NCI-H226 (cell line): ENCODE data around the gene STARD10.
A peak's percentile ranks its signal among the peaks of the same experiment; 100 is the strongest.
"Not testable (repeated sequence)": the region's sequence is repeated elsewhere in the genome, so short reads cannot be mapped to it uniquely, and the experiment has no call there.

Source experiments
- DNase-seq: peaks from one replicate; pipeline ENCODE4 v3.0.0-alpha.2; 2015

Gene STARD10

DNA sequence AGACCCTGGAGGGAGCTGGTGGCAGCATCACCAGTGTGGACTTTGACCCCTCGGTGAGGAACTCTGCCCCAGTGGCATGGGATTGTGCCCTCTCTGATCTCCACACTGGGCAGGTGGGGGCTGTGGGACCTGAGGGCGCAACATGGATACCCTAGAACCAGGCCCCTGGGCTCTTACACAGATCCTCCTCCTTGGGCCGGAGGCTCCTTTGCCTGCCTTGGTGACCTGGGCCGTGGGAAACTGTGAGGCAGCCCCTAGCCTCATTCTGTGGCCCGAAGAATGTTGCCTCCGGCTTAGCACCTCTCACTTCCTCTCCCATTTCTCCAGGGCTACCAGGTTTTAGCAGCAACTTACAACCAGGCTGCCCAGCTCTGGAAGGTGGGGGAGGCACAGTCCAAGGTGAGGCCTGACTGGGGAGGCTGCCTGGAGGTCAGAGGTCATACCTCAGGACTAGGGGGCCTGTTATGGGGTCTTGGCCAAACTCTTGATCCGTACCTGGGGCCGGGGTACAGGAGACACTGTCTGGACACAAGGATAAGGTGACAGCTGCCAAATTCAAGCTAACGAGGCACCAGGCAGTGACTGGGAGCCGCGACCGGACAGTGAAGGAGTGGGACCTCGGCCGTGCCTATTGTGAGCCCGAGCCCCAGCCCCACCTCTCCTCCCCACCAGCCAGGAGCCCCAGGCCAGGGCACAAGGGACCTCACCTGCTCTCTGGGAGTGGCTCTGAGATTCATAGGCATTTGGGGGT lies 32.5 kb upstream of the STARD10 start:
- no peak for DNase-seq

DNA sequence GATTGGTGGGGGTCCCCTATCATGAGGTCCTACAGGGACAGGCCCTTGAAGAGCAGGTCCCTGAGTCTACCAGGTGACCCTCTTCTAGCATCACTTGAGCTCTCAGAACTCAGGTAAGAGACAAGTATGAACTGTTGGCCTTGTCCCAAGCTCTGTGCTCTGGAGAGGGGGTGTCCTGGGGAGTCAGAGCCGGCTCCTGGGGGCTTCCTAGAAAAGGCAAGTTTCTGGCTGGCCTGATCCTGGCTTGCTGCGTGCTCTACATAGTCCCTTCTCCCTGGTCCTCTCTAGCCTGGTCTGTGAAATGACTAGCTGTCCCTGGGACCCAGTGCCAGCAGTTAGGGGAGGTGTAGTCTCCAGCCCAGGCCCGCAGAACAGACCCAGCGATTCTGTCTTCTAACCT lies 31.8 kb upstream of the STARD10 start:
- DNase-seq, result no peak

DNA sequence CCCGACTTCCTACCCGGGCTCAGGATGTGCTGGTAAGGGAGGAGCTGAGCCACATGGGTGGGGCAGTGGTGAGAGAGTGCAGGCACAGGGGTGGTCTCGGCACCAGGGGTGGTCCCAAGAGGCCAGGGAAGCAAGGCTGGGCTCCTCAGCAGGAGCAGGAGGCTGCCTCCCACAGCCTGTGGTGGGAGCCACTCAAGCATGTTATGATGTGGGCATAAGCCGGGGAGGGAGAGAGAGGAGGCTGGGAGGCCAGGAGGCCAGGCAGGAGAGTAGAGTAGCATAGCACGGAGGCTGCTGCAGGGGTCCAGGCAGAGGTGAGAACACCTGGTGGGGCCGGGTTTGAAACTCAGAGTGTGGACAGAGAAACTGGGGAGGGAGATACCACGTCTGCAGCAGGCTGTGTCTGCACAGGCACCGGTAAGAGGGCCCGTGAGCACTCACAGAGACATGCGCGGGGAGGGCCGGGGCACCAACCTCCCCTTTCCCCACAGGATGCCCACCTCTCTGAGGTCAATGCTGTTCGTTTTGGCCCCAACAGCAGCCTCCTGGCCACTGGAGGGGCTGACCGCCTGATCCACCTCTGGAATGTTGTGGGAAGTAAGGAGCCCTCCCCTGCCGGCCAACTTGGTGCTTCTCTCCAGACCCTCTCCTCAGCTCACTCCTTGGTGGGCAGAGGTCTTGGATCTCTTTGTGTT lies 31.1 kb upstream of the STARD10 start:
- DNase-seq, result no peak

DNA sequence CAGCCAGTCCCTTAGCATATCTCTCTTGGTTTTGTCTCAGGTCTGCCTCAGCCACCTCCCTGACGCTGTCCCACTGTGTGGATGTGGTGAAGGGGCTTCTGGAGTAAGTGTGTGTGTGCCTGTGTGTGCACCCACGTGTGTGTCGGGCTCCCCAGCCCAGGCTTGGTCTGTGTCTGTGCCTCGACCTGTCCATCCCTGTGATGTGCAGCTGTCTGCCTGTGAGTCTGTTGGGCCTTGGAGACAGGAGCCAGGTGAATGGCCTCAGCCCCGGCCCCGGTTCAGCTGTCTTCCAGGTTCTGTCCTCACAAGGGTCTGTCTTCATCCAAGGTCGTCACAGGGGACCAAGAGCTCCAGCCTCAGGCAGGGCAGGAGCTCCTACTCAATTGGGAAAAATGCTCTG lies 30.2 kb upstream of the STARD10 start:
- no peak for DNase-seq

DNA sequence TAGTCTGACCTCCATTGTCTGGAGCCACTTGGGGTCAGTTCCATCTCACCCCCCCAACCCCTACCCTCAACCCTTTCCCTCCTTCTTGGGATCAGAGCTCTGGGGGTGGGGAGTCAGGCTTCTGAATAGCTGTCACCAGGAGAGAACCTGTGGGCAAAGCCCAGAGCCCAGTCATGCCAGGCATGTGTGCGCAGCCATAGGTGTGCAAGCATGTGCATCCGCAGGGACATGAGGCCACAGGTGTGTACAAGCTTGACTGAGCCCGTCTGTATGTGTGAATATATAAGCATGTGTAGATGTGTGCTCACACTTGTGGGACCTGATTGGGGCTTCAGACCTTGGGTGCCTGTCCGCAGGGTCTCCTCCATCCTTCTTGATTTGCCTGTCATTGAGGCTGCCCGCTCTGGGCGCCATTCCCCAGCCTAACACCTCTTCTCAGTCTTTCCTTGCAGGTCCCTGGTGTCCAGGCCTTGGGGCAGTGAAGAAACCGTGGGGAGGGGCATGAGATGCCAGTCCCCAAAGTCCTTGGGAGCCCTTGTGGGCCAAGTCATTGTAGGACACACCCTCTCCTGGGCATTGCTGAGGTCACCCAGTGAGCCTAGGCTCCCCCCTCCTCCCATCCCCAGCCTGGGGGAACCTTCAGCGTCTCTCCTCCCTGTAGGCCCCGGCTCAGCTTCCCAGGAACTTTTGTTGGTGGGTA lies 29.4 kb upstream of the STARD10 start:
- no peak for DNase-seq

DNA sequence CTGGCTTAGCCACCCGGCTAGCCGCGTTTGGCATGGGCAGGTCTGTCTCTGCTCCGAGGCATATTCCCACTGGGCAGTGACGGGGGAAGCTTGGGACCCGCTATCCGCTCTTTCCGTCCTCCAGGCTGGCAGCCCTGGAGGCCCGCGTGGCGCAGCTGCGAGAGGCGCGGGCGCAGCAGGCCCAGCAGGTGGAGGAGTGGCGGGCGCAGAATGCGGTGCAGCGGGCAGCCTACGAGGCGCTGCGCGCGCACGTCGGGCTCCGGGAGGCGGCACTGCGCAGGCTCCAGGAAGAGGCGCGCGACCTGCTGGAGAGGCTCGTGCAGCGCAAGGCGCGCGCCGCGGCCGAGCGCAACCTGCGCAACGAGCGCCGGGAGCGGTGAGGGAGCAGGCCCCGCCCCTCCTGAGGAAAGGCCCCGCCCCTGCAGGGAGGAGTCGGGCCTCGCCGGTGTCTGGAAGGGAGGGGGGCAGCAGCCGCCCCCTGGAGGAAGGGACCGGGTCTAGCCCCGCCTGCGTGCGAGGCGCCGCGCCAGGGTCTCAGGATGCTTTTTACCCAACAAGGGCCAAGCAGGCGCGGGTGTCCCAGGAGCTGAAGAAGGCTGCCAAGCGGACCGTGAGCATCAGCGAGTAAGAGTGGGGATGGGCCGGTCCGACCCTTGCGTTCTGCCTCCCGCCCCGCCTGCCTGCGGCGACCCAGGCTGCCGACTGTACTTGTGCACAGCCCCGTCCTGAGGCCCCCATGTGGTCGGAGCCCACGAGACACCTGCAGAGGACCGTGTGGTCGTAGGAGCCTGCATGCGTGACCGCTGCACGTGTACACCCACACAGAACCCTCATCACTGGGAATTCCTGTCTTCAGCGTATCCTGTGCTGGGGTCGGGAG lies 28.3 kb upstream of the STARD10 start:
- DNase-seq, result peak; percentile 84

DNA sequence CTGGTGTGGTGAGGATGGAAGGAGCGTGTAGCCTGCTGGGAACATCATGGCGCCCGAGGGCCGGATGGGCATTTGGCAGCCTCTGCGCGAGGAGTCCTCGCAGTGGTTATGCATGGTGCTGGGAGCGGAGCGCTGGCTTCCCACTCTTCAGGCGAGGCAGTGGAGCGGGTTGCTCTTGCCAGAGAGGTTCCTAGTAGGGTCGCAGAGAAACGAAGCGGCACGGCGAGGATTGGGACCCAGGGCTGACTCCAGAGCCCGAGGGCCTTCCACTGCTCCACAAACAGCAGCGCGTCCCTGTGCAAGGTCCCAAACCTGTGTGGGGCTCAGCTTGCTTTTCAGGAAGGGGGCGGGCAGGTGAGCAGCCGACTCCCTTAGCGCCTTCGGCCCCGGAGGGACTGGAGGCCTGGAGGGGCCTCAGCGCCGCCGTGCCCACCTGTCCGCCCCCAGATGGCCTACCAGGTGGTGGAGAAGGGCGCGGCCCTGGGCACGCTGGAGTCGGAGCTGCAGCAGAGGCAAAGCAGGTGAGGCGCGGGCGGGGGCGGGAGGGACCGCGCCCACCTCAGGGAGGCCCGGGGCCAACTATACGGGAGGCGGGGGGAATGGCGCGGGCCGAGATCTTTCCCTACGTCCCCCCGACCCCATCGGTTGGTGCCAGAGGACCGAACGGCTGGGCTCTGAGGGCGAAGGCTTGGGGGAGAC lies 27.5 kb upstream of the STARD10 start:
- DNase-seq, result no peak

DNA sequence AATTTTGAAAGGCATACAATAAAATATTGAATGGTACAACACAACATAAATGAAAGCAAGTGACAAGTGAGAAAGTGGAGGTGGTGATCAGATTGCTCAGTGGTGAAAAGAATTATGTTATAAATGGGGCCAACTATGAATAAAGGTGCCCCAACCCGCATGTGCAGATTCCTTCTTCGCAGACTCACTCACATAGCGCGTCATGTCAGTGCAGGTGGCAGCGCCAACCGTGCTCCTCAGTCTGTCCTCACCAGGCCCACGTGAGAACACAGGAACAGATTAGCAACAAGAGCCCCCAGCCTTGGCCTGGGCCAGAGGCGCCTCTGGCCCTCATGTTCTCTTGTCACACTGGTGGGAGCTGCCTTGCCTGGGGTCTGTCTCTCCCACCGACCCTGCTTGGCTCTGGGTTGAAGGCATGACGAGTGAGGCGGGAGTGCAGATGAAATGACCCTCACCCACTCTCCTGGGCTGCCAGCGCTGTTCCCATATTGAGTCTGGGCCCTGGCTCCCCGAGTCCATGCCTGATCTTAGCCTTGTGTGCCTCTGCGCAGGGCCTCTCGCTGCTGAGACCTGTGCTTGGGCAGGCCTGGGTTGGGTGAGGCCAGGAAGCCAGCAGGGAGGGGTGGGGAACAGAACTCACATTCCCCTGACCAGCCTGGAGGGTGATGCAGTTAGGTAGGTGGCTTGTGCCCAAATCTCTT lies 26.7 kb upstream of the STARD10 start:
- DNase-seq, result no peak

DNA sequence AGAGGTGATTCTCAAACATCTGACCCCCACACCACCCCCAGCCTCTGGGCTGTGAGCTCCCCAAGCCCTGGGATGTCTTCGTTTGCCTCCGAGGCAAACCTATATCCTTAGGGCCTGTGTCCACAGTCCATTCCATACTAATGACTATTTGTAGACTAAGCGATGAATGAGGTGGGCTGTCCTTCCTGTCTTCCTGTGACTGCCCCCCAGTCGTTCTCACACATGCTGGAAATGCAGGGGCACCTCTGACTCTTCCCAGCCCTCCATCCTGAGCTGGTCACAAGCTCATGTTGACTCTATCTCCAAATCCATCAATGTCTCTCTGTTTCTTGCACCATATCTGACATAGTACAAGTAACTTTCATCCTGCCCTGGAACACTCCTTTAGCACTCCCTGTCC lies 25.1 kb upstream of the STARD10 start:
- DNase-seq, result no peak

DNA sequence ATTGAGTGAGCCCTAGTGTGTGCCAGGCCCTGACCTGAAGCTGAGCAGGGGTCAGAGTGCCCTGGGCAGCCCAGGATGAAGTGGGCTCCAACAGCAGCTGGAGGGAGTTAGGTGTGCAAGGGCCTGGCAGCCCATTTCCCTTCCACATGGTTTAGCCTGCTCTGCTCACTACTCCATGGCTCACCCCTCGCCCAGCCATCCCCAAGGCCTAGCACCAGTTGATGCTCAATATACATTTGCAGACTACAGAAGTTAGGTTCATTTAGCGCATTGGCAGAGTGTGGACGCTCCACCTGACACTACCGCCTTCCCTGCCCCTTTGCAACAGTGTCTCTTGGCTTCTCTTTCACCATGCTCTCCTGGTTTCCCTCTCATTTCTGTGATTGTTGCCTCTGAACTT lies 24.1 kb upstream of the STARD10 start:
- DNase-seq, result no peak

DNA sequence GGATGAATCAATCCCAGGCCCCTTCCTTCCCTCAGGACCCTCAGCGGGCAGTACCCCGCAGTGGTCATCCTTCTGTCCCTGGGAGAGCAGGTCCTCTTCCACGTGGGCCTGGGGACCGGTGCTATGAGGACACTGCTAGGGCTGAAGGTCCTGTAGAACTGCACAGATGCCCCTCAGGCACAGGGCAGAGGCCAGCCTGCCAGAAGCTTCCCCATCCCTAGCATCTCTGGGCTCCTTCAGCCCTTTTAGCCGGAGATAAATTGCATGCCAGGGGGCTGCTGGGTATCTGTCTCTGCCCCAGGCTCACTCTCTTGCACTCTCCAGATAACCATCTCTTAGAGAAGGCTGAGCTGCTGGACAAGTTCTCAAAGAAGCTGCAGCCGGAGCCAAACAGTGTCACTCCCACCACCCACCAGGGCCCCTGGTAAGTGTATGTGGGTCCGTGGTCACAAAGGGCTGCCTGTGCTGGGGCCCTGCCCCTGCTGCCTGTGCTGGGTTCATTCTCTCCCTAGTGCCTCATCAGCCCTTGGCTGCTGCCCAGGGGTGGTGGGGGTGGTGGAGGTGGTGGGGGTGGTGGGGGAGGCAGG lies 22.6 kb upstream of the STARD10 start:
- DNase-seq, result no peak

DNA sequence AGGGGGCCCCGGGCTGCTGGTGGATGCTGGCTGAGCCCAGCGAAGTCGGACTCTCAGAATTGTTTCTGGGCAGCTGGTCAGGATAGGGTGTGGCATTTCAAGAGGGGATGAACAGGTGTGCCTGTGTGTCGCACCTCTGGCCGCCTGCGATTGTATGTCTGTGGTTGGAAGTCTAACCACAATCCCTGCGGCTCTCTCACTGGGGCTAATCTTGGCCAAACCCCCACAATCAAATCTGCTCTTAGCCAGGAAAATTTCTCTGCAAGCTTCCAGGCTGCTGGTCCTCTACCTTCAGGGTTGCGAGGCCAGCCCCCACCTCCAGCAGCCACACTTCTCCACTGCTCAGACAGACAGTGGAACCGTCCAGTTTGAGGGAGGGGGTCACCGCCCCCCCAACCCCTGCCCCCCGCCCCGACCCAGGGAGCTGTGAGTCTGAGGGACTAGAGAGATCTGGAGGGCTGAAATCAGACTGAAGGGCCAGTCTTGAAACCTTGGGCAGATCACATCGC lies 21.3 kb upstream of the STARD10 start:
- no peak for DNase-seq

DNA sequence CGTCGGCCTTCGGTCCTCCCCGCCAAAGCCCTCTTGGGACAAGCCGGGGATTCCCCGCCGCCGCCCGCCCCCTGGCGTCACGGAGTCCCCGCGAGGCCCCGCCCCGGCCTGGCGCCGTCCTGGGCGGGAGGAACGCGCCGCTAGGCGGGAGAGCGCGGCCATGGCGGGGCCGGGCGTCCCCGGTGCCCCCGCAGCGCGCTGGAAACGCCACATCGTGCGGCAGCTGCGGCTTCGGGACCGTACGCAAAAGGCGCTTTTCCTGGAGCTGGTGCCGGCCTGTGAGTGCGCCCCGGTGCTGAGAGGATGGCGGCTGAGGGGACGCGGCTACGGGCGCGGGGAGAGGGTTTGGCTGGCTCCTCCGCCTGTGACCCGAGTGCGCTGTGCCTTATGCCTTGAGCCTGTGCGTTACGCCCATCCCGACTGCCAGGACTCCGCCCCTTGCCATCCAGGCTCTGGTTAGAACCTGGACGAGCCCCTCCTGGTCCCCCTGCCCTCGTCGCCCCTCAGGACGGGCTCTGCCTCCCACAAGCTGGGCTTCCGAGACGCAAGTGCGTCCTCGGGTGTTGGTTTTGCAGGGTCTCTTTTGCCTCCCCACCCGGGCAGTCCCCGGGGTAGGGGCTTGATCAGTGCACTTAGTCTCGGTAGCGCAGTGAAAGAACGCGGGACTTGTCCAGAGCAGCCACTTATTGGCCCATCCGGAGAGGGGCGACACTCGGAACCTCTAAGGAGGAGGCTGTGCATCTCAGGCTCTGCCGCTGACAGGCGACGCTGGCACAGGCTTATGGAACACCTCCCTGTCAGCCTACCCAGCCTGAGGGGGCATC lies 20.7 kb upstream of the STARD10 start, which contains the start of gene ATG16L2:
TSS of gene ATG16L2 (plus strand) at position 126 of the 824 bp plus-strand sequence. CDS start at position 161, 35 bp downstream.
- peak; percentile 78 for DNase-seq

DNA sequence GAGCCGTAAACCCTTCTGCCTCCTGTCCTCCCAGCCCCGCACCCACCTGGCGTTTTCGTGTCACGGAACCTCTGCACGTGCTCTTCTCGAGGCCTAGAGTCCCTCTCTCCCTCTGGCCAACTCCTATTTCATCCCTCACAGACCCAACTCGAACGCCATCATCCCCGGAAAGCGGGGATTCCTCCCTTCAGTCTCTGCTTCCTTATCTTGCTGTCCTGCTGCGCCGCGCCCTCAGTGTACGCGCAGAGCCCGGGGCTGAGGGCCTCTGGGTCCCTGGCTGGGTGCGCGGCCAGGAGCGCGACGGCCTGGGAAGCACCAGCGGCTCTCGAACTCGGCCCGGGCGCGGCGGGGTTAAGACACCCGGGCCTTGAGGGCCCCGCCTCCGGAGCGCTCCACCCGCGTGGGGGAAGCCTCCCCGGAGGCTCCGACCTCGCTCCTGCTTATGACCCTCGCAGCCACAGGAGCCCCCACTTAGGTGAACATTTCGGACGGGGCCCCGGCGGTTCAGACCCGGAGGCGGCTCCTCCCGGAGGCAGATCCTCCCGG lies 20.0 kb upstream of the STARD10 start:
- peak; percentile 55 for DNase-seq

DNA sequence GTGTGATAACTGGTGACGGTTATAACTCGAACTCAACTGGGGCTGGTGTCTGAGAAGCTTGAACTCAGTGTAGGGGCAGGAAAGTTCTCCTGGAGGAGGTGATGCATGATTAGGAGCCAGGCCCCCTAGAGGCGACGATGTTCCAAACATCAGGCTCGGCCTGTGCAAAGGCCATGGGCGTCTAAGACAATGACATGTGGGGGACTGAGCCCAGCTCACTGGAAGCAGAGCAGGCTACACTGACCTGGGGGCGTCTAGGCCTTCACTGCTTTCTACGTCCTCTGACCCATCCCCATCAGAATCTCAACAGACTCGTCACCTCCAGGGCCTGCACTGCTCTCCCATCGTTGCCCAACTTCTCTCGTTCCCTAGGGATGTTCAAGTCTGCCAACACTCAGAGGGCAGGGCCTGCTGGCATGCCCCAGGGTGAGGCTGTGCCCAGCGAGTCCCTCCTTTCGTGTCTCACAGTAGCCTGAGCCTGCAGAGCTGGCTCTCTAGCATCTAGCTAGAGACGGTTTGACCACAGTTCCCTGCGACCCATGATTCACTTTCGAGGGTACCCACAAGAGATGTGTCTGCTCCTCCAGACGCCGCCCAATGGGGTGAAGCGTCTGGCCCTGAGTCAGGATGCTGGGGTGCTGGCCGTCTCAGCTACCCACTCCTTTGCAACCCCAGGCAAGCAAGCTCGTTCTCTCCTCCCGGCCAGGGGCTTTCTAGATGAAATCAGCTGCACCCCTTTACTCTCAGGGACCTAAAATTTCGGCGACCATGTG lies 19.3 kb upstream of the STARD10 start:
- DNase-seq, result peak; percentile 34

DNA sequence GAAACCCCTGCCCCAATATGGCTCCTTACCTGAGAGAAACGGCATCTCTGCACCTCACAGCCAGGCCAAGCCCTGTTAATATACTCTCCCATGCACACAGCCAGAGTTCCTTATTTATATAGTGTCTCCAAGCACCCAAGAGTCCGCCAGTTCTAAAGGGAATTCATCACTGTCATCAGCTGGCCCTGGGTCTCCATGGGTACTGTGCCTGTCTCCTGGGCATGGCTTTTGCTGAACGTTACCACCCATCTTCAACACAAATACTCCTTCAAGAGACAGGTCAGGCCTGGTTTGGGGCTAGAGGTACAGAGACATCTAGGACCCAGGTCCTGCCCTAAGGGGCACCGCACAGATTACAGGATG lies 18.7 kb upstream of the STARD10 start:
- no peak for DNase-seq

DNA sequence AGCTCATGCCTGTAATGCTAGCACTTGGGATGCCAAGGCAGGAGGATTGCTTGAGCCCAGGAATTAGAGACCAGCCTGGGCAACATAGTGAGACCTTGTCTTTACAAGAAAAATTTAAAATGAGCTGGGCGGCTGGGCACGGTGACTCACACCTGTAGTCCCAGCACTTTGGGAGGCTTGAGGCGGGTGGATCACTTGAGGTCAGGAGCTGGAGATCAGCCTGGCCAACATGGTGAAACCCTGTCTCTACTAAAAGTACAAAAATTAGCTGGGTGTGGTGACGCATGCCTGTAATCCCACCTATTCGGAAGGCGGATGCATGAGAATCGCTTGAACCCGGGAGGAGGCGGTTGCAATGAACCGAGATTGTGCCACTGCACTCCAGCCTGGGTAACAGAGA lies 17.8 kb upstream of the STARD10 start:
- not testable (repeated sequence) for DNase-seq

DNA sequence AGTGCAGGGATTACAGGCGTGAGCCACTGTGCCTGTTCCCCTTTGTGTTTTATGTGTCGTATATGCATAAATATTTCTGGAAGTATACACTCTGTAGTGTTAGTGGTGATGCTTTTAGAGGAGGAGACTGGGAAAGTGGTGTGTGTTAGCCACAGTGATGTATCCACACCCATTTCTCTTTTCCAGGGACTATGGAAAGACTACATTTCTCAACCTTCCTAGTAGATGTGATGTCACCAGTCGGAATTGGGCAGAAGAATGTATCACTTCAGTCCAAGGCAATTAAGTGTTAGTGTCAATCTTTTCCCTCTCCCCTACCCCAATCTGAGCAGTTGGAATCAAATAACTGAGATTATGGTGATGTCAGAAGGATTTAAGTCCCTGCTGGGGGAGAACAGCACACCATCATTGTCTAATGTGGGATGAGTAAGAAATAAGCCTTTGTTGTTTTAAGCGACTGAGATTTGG lies 14.5 kb upstream of the STARD10 start:
- peak; percentile 24 for DNase-seq

DNA sequence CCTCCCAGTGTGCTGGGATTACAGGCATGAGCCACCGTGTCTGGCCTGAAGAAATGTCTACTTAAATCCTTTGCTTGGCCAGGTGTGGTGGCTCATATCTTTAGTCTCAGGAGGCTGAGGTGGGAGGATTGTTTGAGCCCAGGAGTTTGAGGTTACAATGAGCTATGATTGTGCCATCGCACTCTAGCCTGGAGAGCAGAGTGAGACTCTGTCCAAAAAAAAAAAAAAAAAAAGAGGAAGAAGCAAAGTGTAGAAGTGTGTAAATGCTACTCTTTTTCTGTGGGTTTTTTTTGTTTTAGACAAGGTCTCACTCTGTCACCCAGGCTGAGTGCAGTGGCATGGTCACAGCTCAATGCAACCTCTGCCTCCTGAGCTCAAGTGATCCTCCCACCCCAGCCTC lies 13.9 kb upstream of the STARD10 start:
- no peak for DNase-seq
